ENCODE results near the gene LAMTOR2.
A peak's percentile ranks its signal among the peaks of the same experiment; 100 is the strongest.

LAMTOR2 gene

GRCh38 chr1:156108057-156108456 lies 53.5 kb downstream of the LAMTOR2 start:
- Mint-ChIP-seq H3K4me1 (ENCODE audit: low read depth) (peaks cover 51% of the 10 kb centered on the region), H3K27ac (peak overlapping the region; percentile 6), H3K27me3 (no peaks in the 10 kb centered on the region)

More at GRCh38 chr1:156108057-156108456, 53.5 kb downstream of the LAMTOR2 start:
- no peaks in the 10 kb centered on the region for H3K36me3 Mint-ChIP-seq
- H3K9me3 Mint-ChIP-seq (ENCODE audit: low read depth): no peaks in the 10 kb centered on the region
- H3K4me3 Mint-ChIP-seq: no peak overlapping the region

All from activated naive CD8-positive, alpha-beta T cell (primary cell).